ENCODE data around the gene GAREM2. TPM values are rescaled to one million over a fixed set of nuclear protein-coding genes. Genes with fewer than 3 reads are reported as not detected.

Gene GAREM2
- total and polyA plus RNA-seq, 2 experiments from 2014 or later: 0.84 to 1.6 TPM

DNA sequence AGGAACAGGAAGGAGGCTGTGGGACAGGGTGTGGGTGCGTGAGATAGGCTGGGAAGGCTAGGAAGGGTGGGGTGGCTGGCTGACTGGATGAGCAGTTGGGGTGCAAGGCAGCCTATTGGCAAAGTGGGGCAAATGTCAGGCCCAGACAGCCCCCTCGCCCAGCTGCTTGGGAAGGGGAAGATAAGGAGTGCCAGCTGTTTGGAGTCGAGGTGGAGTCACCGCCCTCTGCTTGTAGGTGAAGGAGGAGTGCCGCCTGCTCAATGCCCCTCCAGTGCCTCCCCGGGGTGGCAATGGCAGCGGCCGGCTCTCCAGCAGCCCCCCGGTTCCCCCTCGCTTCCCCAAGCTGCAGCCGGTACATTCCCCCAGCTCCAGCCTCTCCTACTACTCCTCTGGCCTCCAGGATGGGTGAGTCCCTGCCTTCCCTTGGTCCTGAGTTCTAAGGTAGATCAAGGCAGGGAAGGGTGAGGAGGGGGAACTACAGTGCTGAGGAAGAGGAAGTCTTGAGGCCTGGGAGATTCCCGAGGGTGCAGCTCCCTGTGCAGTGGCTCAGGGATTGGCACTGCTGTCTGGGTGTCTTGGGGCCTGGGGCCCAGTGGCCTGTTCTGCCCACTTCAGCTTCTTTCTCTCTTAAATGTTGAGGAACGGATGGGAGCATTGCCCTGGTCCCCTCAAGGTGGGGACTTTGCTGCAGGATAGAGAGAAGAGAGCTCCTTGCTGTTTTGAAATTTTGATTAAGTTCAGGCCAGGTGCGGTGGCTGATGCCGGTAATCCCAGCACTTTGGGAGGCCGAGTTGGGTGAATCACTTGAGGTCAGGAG lies 13.3 kb downstream of the GAREM2 start:
- TF ChIP-seq, protein P1, sequence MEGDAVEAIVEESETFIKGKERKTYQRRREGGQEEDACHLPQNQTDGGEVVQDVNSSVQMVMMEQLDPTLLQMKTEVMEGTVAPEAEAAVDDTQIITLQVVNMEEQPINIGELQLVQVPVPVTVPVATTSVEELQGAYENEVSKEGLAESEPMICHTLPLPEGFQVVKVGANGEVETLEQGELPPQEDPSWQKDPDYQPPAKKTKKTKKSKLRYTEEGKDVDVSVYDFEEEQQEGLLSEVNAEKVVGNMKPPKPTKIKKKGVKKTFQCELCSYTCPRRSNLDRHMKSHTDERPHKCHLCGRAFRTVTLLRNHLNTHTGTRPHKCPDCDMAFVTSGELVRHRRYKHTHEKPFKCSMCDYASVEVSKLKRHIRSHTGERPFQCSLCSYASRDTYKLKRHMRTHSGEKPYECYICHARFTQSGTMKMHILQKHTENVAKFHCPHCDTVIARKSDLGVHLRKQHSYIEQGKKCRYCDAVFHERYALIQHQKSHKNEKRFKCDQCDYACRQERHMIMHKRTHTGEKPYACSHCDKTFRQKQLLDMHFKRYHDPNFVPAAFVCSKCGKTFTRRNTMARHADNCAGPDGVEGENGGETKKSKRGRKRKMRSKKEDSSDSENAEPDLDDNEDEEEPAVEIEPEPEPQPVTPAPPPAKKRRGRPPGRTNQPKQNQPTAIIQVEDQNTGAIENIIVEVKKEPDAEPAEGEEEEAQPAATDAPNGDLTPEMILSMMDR (IDR thresholded peaks at IDR 0.05; ENCODE audit: low read depth, low read length): no peak
- Histone ChIP-seq H3K4me3 (no peak overlapping the region), H3K4me1 (ENCODE audit: low read depth) (no peaks in the 10 kb centered on the region), H3K9me3 (ENCODE audit: low read depth) (no peaks in the 10 kb centered on the region), H3K27ac (no peak overlapping the region), H3K27me3 (peaks cover 30% of the 10 kb centered on the region), H3K36me3 (no peaks in the 10 kb centered on the region)
- DNase-seq (ENCODE audit: low read depth in 1 of 2, low spot score in 1 of 2): no peak

DNA sequence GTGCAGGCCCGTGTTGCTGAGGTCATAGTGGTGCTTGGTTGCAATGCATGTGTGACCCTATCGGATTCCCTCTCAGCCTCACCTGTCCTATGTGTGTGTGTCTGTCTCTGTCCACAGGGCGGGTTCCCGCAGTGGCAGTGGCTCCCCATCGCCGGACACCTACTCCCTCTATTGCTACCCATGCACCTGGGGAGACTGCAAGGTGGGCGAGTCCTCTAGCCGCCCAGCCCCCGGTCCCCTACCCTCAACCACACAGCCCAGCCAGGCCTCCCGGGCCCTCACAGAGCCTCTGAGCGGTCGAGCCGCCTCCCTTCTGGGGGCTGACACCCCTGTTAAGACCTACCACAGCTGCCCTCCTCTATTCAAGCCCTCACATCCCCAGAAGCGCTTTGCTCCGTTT lies 14.2 kb downstream of the GAREM2 start:
- DNase-seq (ENCODE audit: low read depth in 1 of 2, low spot score in 1 of 2): no peak
- Histone ChIP-seq H3K36me3 (no peaks in the 10 kb centered on the region), H3K9me3 (ENCODE audit: low read depth) (no peaks in the 10 kb centered on the region), H3K4me3 (no peak overlapping the region), H3K4me1 (ENCODE audit: low read depth) (no peaks in the 10 kb centered on the region), H3K27ac (no peak overlapping the region), H3K27me3 (peaks cover 26% of the 10 kb centered on the region)
- TF ChIP-seq, protein P1 (IDR thresholded peaks at IDR 0.05; ENCODE audit: low read depth, low read length): no peak

DNA sequence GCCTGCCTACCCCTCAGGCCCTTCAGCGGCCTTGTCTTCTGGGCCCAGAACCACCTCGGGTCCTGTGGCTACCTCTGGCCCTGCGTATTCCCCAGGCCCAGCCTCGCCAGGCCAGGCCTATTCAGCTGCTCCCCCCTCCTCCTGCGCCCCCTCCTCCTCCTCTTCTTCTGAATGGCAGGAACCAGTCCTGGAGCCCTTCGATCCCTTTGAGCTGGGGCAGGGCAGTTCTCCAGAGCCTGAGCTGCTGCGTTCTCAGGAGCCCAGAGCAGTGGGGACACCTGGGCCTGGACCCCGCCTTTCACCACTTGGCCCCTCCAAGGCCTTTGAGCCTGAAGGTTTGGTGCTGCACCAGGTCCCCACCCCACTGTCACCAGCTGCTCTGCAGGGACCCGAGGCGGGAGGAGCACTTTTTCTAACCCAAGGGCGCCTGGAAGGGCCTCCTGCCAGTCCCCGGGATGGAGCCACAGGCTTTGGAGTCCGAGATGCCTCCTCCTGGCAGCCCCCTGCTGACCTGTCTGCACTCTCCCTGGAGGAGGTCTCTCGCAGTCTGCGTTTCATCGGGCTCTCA lies 14.7 kb downstream of the GAREM2 start:
- peaks cover 24% of the 10 kb centered on the region for H3K27me3 ChIP-seq
- TF ChIP-seq, protein P1 (IDR thresholded peaks at IDR 0.05; ENCODE audit: low read depth, low read length): no peak
- no peak overlapping the region for H3K4me3 ChIP-seq
- H3K4me1 ChIP-seq (ENCODE audit: low read depth): no peaks in the 10 kb centered on the region
- no peak for DNase-seq (ENCODE audit: low read depth in 1 of 2, low spot score in 1 of 2)
- no peaks in the 10 kb centered on the region for H3K36me3 ChIP-seq
- no peak overlapping the region for H3K27ac ChIP-seq
- H3K9me3 ChIP-seq (ENCODE audit: low read depth): no peaks in the 10 kb centered on the region

DNA sequence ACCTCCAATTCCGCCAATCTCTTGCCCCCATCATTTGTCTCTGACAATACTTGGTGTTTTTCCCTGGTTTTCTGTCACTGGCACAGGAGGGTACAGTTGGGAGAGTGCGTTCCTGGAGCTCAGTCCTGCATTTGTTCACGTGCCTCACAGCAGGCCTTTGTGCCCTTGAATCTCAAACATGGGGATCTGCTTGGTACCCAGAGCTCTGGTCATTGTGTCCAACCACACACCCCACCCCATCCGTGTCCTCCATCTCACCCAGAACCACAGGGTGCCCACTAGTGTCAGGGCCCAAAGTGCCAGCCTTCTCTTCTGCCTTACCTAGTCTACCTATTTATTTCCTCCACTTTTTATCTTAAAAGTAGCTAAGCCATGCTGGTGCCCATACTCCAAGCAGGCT lies 16.2 kb downstream of the GAREM2 start:
- TF ChIP-seq, protein P1 (IDR thresholded peaks at IDR 0.05; ENCODE audit: low read depth, low read length): no peak
- Histone ChIP-seq H3K9me3 (ENCODE audit: low read depth) (no peaks in the 10 kb centered on the region), H3K36me3 (peaks cover 9% of the 10 kb centered on the region), H3K4me1 (ENCODE audit: low read depth) (no peaks in the 10 kb centered on the region), H3K4me3 (no peak overlapping the region), H3K27me3 (peaks cover 22% of the 10 kb centered on the region), H3K27ac (no peak overlapping the region)
- DNase-seq (ENCODE audit: low read depth in 1 of 2, low spot score in 1 of 2): no peak

DNA sequence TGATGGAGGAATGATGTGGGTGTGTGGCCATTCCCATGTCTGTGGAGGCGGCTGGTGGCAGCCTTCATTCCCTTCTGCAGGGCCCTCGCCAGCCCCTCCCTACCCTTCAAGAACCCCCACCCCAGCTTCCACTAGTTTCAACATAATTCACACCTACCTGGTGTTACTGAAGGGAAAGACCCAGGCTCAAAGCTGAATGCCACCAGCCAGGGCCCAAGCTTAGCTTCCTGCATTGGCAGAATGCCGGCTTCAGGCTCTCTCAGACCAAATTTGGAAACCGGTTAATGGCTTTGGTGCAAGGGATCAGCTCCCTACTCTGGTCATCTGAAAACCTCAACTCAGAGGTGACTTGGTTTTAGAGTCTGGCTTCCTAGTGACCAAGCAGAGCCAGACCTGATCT lies 16.9 kb downstream of the GAREM2 start:
- TF ChIP-seq, protein P1 (IDR thresholded peaks at IDR 0.05; ENCODE audit: low read depth, low read length): no peak
- DNase-seq (ENCODE audit: low read depth in 1 of 2, low spot score in 1 of 2): no peak
- Histone ChIP-seq H3K27me3 (peaks cover 18% of the 10 kb centered on the region), H3K36me3 (peaks cover 15% of the 10 kb centered on the region), H3K4me1 (ENCODE audit: low read depth) (peaks cover under 1% of the 10 kb centered on the region), H3K9me3 (ENCODE audit: low read depth) (no peaks in the 10 kb centered on the region), H3K27ac (no peak overlapping the region), H3K4me3 (no peak overlapping the region)
